Heart left ventricle (tissue), 16 donors: ENCODE data around the gene GGCT. TPM values are rescaled to one million over a fixed set of nuclear protein-coding genes. Genes with fewer than 3 reads are reported as not detected.

Experiments used
- ATAC-seq, 4 donors: fragments of 200-7000 bp; cut with Tn5 transposase; one replicate each; pipeline ENCODE4 v1.9.1; 2020 to 2022; ENCODE audit warnings: moderate library complexity in 4 of 4, mild to moderate bottlenecking in 3 of 4, moderate number of reproducible peaks in 1 of 4
- DNase-seq, 5 donors: peaks; one replicate each; pipeline ENCODE4 v3.0.0-alpha.2; 2020
- H3K27ac ChIP-seq, 12 donors: fragments of 200-600 bp; sonication (generic) in 4 of 12; one replicate each; pipeline versions ENCODE4 v1.5.0 to v1.8.0; 2016 to 2022; ENCODE audit warnings: mild to moderate bottlenecking in 2 of 12
- H3K27me3 ChIP-seq, 9 donors: fragments of 200-600 bp; sonication (generic) in 2 of 9; one replicate each; pipeline versions ENCODE4 v1.5.1 to v1.8.0; 2016 to 2022; ENCODE audit warnings: mild to moderate bottlenecking in 3 of 9
- H3K36me3 ChIP-seq, 9 donors: fragments of 200-600 bp; sonication (generic) in 2 of 9; one replicate each; pipeline versions ENCODE4 v1.5.0 to v1.8.0; 2018 to 2022; ENCODE audit warnings: mild to moderate bottlenecking in 2 of 9
- H3K4me1 ChIP-seq, 12 donors: fragments of 200-600 bp; sonication (generic) in 4 of 12; one replicate each; pipeline versions ENCODE4 v1.5.0 to v1.8.0; 2016 to 2022; ENCODE audit warnings: mild to moderate bottlenecking in 3 of 12
- H3K4me3 ChIP-seq, 12 donors: fragments of 200-600 bp; sonication (generic) in 4 of 12; one replicate each; pipeline versions ENCODE4 v1.5.0 to v1.8.0; 2017 to 2022; ENCODE audit warnings: mild to moderate bottlenecking in 9 of 12, moderate library complexity in 4 of 12
- H3K9me3 ChIP-seq, 12 donors: fragments of 200-600 bp; sonication (generic) in 4 of 12; one replicate each; pipeline versions ENCODE4 v1.5.0 to v1.8.0; 2016 to 2022; ENCODE audit warnings: mild to moderate bottlenecking in 1 of 12
- POLR2A ChIP-seq, 2 donors: fragments of 450-650 bp; IDR thresholded peaks; one replicate each; pipeline ENCODE4 v1.6.1; 2017; ENCODE audit warnings: antibody characterized with exemption in 2 of 2, mild to moderate bottlenecking in 2 of 2, moderate library complexity in 2 of 2
- WGBS, 4 donors: extraction: QIAGEN DNeasy Blood & Tissue Kit in 2 of 4; methylation state at CpG; one replicate each; pipeline versions ENCODE4 v1.1.5 to v1.1.7; 2013 to 2018; 5-methylcytosine and 5-hydroxymethylcytosine counted together
- intact Hi-C, 10 donors: fragments of 100-400 bp; cut with DNase I; formaldehyde crosslinking; loops; one replicate each; pipeline versions ENCODE4 v1.11.1 to v1.14.2; 2022
- polyA plus RNA-seq, 2 donors: library from polyadenylated mRNA; stranded (reverse); fragments of 200-250 nt; gene quantifications; one replicate each; pipeline ENCODE4 v1.2.3, GENCODE V29; 2013
- total RNA-seq, 9 donors: library from RNA; depleted of rRNA in 2 of 9; stranded (reverse); fragments of >200 nt in 2 of 9; fragmentation: NEBNext Ultra II Directional in 3 of 9; extraction: Animal tissue kit (Norgen Biotek cat#: 25700) in 3 of 9; gene quantifications; one replicate each; pipeline versions ENCODE4 v1.1.0 to v1.2.4, GENCODE V29; 2016 to 2023
- TF ChIP-seq, protein P1 (sequence below), 12 donors: fragments of 200-600 bp; sonication (generic) in 4 of 12; IDR thresholded peaks; one replicate each; pipeline versions ENCODE4 v1.5.0 to v1.8.0; 2018 to 2022; ENCODE audit warnings: antibody characterized with exemption in 12 of 12, mild to moderate bottlenecking in 5 of 12
- donor health status: ischemic (EF 13 %, LVEDD 7.1; RV severe dilation, severe dysfunction).
- donor health status: healthy with polysubstance abuse.
- donor health status: DM: no; HTN: yes; CAD: no.
- donor health status: DM: no; HTN: no; CAD: no.
- donor health status: ischemic (EF 25% LVEDD 6.9; RV normal size, moderate dysfunction).
- donor health status: ischemic (EF 25% LVEDD 5.7; RV mildly dilated, moderate dysfunction).
- donor health status: healthy.
- donor health status: DM: yes; HTN: yes; CAD: no.
- donor health status: ischemic (EF 35%, LVEDD 5.7; RV mildly dilated, moderate dysfunction).
- donor health status: nonischemic (EF 11% LVEDD 7.7; RV severe dilation, severe dysfunction).
- donor health status: DM: yes; HTN: yes; CAD: no.
- donor health status: PGD.
- donor health status: ischemic (EF 29% LVEDD 5.4; RV normal size, mild dysfunction).
- donor health status: nonischemic (EF 23%, LVEDD 6.1; RV moderate dilation, normal function).

GGCT gene
- total and polyA plus RNA-seq, 11 donors = 14.1 to 54.3 (median 18.7) TPM

DNA sequence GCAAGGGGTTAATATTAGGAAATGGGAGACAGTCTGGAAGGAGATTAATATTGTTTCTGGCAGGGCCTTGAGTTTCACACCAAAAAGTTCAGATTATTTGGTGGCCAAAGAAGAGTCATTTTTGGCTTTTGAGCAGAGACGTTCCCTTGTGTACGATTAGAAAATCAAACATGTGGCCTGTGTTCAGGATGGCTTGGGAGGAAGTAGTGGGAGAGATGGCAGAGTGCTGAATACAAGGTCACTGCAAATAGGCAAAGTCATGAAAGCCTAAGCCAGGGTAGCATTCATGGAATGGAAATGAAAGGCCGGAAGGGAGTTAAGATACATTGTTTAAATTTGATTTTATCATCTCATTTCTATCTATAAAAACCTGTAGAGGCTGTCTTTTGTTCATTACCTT, 9.5 kb upstream of the GGCT start:
- ATAC-seq (peak in 1 of 4 donors; percentile 33), DNase-seq (no peak)
- Histone ChIP-seq H3K4me3 (no peak overlapping the region), H3K9me3 (no peaks in the 10 kb centered on the region), H3K27me3 (no peaks in the 10 kb centered on the region), H3K4me1 (peaks cover 0 to 9% (median 0%) of the 10 kb centered on the region in 12 donors), H3K36me3 (no peaks in the 10 kb centered on the region), H3K27ac (no peak overlapping the region)
- intact Hi-C loops = loop anchor here in 6 of 10 donors (5.0 to 10.0 kb wide), 3 partner anchors 33 to 51 kb away; no protein-coding TSS in a partner anchor
- TF ChIP-seq, protein P1, sequence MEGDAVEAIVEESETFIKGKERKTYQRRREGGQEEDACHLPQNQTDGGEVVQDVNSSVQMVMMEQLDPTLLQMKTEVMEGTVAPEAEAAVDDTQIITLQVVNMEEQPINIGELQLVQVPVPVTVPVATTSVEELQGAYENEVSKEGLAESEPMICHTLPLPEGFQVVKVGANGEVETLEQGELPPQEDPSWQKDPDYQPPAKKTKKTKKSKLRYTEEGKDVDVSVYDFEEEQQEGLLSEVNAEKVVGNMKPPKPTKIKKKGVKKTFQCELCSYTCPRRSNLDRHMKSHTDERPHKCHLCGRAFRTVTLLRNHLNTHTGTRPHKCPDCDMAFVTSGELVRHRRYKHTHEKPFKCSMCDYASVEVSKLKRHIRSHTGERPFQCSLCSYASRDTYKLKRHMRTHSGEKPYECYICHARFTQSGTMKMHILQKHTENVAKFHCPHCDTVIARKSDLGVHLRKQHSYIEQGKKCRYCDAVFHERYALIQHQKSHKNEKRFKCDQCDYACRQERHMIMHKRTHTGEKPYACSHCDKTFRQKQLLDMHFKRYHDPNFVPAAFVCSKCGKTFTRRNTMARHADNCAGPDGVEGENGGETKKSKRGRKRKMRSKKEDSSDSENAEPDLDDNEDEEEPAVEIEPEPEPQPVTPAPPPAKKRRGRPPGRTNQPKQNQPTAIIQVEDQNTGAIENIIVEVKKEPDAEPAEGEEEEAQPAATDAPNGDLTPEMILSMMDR (IDR thresholded peaks at IDR 0.05) = no peak
- no peak for TF ChIP-seq POLR2A (IDR thresholded peaks at IDR 0.05)
- WGBS, 4 donors = 57 to 68% (median 63%) methylated on average over 3 of the region's 3 CpGs

DNA sequence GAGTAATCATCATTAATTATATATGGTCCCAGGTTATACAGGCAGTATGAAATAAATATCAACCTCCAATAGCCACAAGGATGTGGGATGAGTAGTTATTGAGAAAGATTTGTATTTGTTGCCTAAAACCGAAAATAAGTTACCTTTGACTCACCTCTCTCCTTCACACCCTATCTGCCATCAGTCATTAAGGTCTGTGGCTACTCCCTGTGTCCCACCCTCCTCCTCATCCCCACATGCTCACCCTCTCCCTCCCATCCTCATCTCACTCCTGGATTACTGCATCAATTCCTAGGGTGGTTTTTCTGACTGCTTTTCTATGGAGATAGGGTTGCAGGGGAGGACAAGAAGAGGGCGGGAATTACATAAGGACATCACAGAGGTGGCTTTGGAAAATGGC, 9.1 kb upstream of the GGCT start:
- 81 to 93% (median 87%) methylated on average over 2 of the region's 2 CpGs for WGBS, 4 donors
- Histone ChIP-seq H3K4me1 (peaks cover 0 to 9% (median 0%) of the 10 kb centered on the region in 12 donors), H3K9me3 (no peaks in the 10 kb centered on the region), H3K4me3 (no peak overlapping the region), H3K36me3 (no peaks in the 10 kb centered on the region), H3K27ac (no peak overlapping the region), H3K27me3 (no peaks in the 10 kb centered on the region)
- ATAC-seq = no peak
- intact Hi-C loops = loop anchor here in 6 of 10 donors (5.0 to 10.0 kb wide), 3 partner anchors 34 to 51 kb away; no protein-coding TSS in a partner anchor
- TF ChIP-seq POLR2A (IDR thresholded peaks at IDR 0.05) = no peak
- TF ChIP-seq, protein P1 (IDR thresholded peaks at IDR 0.05) = no peak
- DNase-seq = no peak

DNA sequence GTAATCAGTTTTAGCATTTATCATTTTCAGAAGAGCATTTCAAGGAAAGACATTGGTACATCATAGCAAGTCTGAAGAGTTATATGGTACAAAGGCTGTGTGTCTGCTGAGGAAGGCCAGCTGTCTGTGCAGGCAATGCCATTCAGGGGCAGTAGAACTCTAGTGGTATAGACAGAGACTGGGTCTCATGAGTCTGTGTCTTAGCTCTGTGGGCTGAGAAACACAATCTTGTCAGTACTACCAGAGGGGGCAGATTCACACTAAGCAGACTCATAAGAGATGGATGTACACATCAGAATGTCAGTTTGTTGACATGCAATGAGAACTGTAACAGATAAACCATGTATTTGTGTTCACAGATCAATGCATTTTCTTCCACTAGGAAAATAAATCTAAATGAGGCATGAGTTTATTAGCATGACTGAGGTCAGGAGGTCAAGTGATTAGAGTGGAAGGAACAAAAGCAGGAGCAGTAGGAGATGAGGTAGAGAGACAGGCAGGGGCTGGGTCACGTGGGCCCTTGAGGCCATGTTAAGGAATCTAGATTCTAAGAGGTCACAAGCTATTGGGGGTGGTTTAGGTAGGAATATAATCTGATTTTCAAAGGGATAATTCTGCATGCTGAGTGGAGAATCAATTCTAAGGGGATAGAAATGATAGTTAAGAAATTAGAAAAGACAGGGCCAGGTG, 7.5 kb upstream of the GGCT start:
- Histone ChIP-seq H3K27ac (no peak overlapping the region), H3K4me1 (peaks cover 0 to 9% (median 0%) of the 10 kb centered on the region in 12 donors), H3K9me3 (no peaks in the 10 kb centered on the region), H3K27me3 (no peaks in the 10 kb centered on the region), H3K4me3 (no peak overlapping the region), H3K36me3 (no peaks in the 10 kb centered on the region)
- ATAC-seq (no peak), DNase-seq (no peak)
- 96 to 98% (median 98%) methylated on average over 1 of the region's 1 CpG for WGBS, 4 donors
- intact Hi-C loops = loop anchor here in 7 of 10 donors (2.0 to 10.0 kb wide), 4 partner anchors 35 to 55 kb away; no protein-coding TSS in a partner anchor
- no peak for TF ChIP-seq POLR2A (IDR thresholded peaks at IDR 0.05)
- TF ChIP-seq, protein P1 (IDR thresholded peaks at IDR 0.05) = no peak

DNA sequence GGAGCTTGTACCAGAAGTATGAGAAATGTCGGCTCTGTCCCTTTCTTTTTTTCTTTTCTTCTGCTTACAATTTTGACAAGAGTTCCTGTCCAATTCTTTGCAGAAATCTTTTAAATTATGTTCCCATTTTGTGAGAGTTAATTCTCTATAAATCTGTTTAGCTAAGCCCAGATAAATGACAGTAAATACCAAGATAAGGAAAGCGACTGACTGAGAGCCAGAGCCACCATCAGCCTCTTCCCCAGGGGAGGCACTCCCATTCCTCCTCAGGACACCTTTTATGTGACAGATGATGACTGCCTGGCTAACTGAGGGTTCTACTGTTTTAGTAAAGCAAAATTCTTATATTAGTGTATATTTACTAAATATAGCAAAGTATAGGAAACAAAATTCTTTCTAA, 6.9 kb upstream of the GGCT start:
- DNase-seq = no peak
- intact Hi-C loops = loop anchor here in 7 of 10 donors (2.0 to 10.0 kb wide), 4 partner anchors 36 to 55 kb away; no protein-coding TSS in a partner anchor
- 87 to 96% (median 92%) methylated on average over 2 of the region's 2 CpGs for WGBS, 4 donors
- Histone ChIP-seq H3K27ac (no peak overlapping the region), H3K4me1 (peaks cover 0 to 9% (median 0%) of the 10 kb centered on the region in 12 donors), H3K27me3 (no peaks in the 10 kb centered on the region), H3K36me3 (no peaks in the 10 kb centered on the region), H3K4me3 (no peak overlapping the region), H3K9me3 (no peaks in the 10 kb centered on the region)
- no peak for ATAC-seq
- TF ChIP-seq, protein P1 (IDR thresholded peaks at IDR 0.05) = no peak
- TF ChIP-seq POLR2A (IDR thresholded peaks at IDR 0.05) = no peak
